ENCODE results near the gene IGF1R. TPM values are rescaled to one million over a fixed set of nuclear protein-coding genes. Genes with fewer than 3 reads are reported as not detected.
A peak's percentile ranks its signal among the peaks of the same experiment; 100 is the strongest.

IGF1R gene
- total RNA-seq, 1 donor from 2014 or later = 62.7 TPM

DNA sequence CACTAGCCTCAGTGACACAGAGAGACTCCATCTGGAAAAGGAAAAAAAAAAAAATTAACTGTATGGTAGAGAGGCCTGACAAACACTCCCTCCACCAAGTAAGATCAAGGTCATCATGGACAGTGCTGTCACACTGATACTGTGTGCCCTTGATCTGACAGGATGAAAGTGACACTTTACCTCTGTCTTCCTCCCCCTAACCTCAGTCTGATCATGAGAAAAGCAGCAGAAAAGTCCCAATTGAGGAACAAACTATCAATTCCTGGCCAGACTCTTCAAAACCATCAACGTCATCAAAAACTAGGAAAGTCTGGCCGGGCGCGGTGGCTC, 332.5 kb downstream of the IGF1R start:
- no peak overlapping the region for H3K4me3 ChIP-seq (ENCODE audit: low read depth, low read length)
- TF ChIP-seq, protein P1, sequence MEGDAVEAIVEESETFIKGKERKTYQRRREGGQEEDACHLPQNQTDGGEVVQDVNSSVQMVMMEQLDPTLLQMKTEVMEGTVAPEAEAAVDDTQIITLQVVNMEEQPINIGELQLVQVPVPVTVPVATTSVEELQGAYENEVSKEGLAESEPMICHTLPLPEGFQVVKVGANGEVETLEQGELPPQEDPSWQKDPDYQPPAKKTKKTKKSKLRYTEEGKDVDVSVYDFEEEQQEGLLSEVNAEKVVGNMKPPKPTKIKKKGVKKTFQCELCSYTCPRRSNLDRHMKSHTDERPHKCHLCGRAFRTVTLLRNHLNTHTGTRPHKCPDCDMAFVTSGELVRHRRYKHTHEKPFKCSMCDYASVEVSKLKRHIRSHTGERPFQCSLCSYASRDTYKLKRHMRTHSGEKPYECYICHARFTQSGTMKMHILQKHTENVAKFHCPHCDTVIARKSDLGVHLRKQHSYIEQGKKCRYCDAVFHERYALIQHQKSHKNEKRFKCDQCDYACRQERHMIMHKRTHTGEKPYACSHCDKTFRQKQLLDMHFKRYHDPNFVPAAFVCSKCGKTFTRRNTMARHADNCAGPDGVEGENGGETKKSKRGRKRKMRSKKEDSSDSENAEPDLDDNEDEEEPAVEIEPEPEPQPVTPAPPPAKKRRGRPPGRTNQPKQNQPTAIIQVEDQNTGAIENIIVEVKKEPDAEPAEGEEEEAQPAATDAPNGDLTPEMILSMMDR (IDR thresholded peaks at IDR 0.05; ENCODE audit: insufficient read depth, low read length, poor library complexity, severe bottlenecking) = no peak
- no peaks in the 10 kb centered on the region for H3K36me3 ChIP-seq (ENCODE audit: control insufficient read depth, insufficient read depth, low read length)
- no peaks in the 10 kb centered on the region for H3K27me3 ChIP-seq (ENCODE audit: control insufficient read depth, insufficient read depth, low read length)
- DNase-seq (ENCODE audit: low read depth) = no peak

DNA sequence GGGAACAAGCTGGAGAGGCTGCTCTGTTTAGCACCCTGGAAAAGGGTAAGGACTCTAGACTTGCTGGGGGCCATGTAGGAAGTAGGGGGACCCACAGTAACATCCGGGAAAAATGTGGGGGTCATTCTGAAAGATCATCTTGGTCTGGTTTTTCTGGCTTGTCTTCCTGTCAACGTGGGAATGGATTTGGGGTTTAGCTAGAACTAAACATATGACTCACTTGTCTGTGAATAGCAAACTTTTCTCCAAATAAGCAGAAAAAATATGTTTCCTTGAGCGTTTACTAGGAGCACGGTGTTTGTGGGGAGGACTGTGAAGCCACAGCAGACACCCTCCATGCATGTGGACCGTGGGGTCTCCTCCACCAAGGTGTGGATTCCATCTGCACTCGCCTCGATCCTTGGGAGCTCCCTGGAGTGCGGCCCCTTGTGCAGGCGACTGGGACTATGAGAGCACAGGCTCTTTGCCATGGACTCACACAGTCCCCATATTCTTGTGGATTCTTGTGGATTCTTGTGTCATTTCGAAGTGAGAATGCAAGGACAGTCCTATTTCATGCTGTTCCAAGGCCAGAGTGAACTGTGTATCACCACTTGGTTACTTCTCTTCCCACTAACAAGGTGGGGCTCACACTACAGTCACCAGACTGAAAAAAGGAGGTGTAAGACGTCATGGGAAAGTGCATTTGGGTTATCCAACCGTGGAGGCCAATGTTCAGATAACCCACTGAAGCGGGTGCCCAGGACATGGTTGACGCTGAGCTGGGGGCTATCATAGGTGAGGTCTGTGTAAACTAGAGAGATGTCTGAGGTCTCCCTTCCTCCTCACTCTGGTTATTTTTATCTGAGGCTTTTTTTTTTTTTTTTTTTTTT, 333.7 kb downstream of the IGF1R start:
- Histone ChIP-seq H3K36me3 (ENCODE audit: control insufficient read depth, insufficient read depth, low read length) (no peaks in the 10 kb centered on the region), H3K27me3 (ENCODE audit: control insufficient read depth, insufficient read depth, low read length) (no peaks in the 10 kb centered on the region), H3K4me3 (ENCODE audit: low read depth, low read length) (no peak overlapping the region)
- TF ChIP-seq, protein P1 (IDR thresholded peaks at IDR 0.05; ENCODE audit: insufficient read depth, low read length, poor library complexity, severe bottlenecking) = no peak
- DNase-seq (ENCODE audit: low read depth) = no peak

DNA sequence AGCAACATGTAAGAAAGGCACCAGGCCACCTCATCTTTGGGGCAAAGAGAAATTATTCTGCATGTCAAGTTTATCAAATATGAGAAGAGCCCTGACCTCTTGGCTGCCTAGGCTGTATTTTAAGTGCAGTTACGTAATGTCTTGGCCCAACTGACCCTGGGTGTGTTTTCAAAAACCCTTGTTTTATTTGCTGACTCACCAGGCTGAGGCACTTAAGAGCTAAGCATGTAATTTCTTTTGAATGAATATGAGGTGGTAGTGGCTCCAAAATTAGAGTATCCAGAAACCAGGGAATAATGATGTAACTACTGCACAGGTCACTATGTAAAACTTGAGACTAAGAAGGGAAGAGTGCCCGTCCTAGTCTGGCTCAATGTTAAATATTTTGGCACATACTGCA, 335.0 kb downstream of the IGF1R start:
- peak; percentile 38 for DNase-seq (ENCODE audit: low read depth)
- Histone ChIP-seq H3K27me3 (ENCODE audit: control insufficient read depth, insufficient read depth, low read length) (no peaks in the 10 kb centered on the region), H3K4me3 (ENCODE audit: low read depth, low read length) (no peak overlapping the region), H3K36me3 (ENCODE audit: control insufficient read depth, insufficient read depth, low read length) (no peaks in the 10 kb centered on the region)
- TF ChIP-seq, protein P1 (IDR thresholded peaks at IDR 0.05; ENCODE audit: insufficient read depth, low read length, poor library complexity, severe bottlenecking) = no peak

DNA sequence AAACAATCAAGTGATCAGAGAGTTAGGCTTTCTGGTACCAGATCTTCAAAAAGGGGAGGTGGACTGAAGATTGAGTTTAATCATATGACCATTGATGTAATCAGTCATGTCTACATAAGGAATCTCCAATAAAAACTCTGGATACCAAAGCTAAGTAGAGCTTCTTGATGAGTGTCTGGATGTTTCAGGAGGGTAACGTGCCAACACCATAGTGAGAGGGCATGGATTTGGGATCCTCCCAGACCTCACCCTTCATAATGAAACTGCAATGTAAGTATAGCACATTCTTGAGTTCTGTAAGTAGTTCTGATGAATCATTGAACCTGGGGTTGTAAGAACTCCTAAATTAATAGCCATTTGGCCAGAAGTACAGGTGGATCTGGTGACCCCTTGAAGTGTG, 337.9 kb downstream of the IGF1R start:
- no peaks in the 10 kb centered on the region for H3K27me3 ChIP-seq (ENCODE audit: control insufficient read depth, insufficient read depth, low read length)
- H3K36me3 ChIP-seq (ENCODE audit: control insufficient read depth, insufficient read depth, low read length) = no peaks in the 10 kb centered on the region
- DNase-seq (ENCODE audit: low read depth) = no peak
- H3K4me3 ChIP-seq (ENCODE audit: low read depth, low read length) = no peak overlapping the region
- TF ChIP-seq, protein P1 (IDR thresholded peaks at IDR 0.05; ENCODE audit: insufficient read depth, low read length, poor library complexity, severe bottlenecking) = no peak

DNA sequence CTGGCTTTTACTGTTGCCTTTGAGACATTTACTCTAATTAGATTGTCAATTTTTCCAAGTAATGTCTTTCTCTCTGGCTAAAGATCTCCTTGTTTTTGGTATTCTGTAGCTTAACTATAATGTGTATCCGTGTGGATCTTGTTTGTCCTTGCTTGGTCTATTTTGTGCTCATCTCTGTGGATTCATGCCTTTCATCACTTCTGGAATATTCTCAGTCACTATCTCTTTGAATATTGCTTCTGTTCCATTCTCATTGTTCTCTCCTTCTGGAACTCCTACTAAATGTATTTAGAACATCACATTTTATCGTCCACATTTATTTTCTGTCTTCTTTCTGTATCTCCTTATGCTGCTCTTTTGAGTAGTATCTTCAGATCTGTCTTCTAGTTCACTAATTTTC, 346.6 kb downstream of the IGF1R start:
- no peak overlapping the region for H3K4me3 ChIP-seq (ENCODE audit: low read depth, low read length)
- no peak for DNase-seq (ENCODE audit: low read depth)
- H3K27me3 ChIP-seq (ENCODE audit: control insufficient read depth, insufficient read depth, low read length) = no peaks in the 10 kb centered on the region
- TF ChIP-seq, protein P1 (IDR thresholded peaks at IDR 0.05; ENCODE audit: insufficient read depth, low read length, poor library complexity, severe bottlenecking) = no peak
- no peaks in the 10 kb centered on the region for H3K36me3 ChIP-seq (ENCODE audit: control insufficient read depth, insufficient read depth, low read length)

DNA sequence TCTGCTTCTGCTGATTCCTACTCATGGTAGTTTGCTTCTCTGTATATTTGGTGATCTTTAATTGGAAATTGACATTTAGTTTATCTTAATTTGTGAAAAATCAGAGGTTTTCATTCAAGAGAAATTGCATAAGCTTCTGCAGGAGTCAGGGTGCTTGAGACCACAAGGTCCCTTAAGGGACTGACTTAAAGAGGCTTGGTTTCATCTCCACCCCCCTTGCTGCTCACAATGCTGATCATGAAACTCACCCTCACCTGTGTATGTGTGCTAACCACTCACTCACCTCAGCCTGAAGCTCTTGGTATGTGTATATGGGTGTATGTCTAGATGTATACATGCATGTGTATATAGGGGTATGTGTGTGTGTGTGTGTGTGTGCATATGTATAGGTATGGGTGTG, 347.8 kb downstream of the IGF1R start:
- TF ChIP-seq, protein P1 (IDR thresholded peaks at IDR 0.05; ENCODE audit: insufficient read depth, low read length, poor library complexity, severe bottlenecking) = no peak
- no peak for DNase-seq (ENCODE audit: low read depth)
- Histone ChIP-seq H3K36me3 (ENCODE audit: control insufficient read depth, insufficient read depth, low read length) (no peaks in the 10 kb centered on the region), H3K27me3 (ENCODE audit: control insufficient read depth, insufficient read depth, low read length) (no peaks in the 10 kb centered on the region), H3K4me3 (ENCODE audit: low read depth, low read length) (no peak overlapping the region)
